Activated CD8-positive, alpha-beta memory T cell treated with anti-CD3 and anti-CD28 coated beads for 24 hours (primary cell): ENCODE data around the gene CD163.
A peak's percentile ranks its signal among the peaks of the same experiment; 100 is the strongest.
"Not testable (repeated sequence)": the region's sequence is repeated elsewhere in the genome, so short reads cannot be mapped to it uniquely, and the experiment has no call there.

Experiments used
- DNase-seq: peaks from one replicate; pipeline ENCODE4 v3.0.0-alpha.2; 2020

Gene CD163

DNA sequence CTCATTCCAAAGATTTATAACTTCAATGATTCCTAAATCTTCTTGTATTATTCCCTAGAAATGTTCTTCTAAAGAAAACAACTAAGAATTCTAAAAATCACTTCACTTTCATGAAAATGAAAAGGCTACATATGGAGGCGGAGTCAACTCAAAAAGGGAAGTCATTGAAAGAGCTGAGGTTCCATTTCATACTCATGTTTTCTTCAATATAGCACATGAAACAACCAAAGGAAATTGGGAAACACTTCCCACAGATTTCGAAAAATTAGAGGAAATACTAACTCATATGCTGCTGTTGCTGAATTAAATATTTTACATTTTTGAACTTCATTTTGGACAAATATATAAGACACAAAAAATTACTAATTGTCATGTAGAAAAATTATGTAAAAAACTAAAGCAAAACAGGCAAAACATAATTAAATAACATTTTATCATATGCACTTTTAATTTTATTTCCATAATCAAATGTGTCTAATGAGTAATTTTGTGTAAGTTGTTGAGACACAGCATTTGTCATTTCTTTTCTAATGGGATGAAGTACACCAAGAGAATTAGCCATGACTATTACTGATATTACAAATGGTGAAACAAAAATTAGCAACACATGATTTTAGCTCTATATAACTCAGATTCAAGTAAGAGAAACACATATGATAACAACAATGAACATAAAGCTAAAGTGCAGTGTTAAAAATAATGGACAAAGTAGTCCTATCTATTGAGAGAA is at the start of gene CD163:
Gene CD163, minus strand, starts transcription at position 92 of the 730 bp plus-strand sequence. Its CDS starts 87 bp downstream, at position 5.
- no peak for DNase-seq

DNA sequence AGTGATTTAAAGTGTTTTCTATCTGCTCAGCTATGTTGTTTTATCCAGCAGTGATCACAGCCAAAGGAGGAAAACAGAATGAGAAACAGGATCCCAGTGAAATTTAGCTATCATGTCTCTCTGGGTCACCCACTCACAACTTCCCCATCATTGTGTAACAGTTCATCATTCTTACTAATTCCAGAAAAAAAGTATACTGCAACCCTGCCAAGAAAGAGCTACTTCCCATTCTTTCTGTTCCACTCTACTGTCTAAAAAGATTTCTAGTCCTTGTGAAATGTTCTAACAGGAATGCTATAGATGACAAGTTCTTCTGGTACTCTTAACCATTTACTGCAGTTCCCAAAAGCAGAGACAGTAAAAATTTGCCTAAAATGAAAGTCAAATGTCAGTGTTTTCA is 39.2 kb upstream of the CD163 start:
- no peak for DNase-seq

DNA sequence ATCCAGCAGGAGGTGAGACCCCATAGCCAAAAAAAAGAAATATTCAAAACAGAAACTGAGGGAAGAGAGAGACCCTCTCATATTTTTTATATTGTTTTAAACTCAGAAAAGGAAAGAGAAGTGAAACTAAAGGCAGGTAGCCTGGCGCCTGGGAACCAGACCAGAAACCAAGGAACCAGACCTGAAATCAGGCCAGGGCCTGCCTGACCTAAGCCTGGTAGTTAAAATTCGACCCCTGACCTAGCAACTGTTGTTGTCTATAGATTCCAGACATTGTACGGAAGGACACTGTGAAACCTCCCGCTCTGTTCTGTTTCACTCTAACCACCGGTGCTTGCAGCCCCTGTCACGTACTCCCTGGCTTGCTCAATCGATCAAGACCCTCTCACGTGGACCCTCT is 38.5 kb upstream of the CD163 start:
- DNase-seq: no peak

DNA sequence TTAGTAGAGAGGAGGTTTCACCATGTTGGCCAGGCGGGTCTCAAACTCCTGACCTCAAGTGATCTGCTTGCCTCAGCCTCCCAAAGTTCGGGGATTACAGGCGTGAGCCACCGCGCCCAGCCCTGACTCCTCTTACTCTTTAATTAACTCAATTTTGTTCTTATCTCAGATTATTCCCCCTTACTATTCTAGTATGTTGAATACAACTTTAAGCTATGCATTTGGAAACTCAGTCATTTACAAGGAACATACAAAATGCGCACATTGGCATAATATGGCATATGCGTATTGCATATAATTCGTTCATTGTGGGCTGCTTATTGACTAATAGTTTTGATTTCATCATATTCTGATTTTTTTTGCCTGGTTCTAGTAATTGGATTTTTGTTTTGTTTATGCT is 10.8 kb upstream of the CD163 start:
- DNase-seq: no peak

DNA sequence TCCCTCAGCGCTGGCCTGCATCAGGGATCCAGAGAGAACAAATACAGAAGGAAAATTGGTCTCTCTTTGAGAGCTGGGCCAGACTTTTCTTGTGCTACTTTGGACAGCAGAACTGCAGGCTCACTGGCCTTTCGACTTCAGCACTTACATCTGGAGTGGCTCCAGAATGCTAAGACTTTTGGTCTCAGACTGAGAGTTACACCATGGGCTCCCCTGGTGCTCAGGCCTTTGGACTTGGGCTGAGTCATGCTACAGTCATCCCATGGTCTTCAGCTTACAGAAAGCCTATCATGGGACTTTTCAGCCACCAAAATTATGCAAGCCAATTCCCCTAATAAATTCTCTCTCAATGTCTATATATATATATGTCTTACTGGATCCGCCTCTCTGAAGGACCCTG is 9.0 kb upstream of the CD163 start:
- DNase-seq: no peak

DNA sequence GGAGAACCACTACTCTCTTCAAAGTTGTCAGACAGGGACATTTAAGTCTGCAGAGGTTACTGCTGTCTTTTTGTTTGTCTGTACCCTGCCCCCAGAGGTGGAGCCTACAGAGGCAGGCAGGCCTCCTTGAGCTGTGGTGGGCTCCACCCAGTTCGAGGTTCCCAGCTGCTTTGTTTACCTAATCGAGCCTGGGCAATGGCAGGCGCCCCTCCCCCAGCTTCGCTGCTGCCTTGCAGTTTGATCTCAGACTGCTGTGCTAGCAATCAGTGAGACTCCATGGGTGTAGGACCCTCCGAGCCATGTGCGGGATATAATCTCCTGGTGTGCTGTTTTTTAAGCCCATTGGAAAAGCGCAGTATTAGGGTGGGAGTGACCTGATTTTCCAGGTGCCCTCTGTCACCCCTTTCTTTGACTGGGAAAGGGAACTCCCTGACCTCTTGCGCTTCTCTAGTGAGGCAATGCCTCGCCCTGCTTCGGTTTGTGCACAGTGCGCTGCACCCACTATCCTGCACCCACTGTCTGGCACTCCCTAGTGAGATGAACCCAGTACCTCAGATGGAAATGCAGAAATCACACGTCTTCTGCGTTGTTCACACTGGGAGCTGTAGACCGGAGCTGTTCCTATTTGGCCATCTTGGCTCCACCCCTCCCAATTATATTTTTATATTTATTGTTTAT is 6.4 kb upstream of the CD163 start:
- DNase-seq: not testable (repeated sequence)

DNA sequence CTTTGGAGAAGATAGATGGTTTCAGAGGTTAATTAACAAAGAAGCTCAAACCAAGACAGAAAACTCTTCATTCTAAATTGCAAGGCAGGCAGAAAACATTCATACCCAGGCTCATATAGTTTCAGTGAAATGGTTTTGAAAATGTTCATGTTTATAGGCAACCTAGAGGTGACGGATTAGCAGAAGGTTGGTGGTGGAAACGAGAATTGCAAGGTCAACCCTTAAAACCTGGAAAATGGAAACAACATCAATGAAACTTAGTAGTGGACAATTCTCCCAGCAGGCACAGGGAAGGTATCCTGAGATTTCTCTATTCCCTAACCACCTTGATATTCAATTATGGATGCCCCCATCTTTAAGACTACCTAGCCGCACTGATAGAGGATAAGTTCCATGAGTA is 965 bp downstream of the CD163 start:
- DNase-seq: no peak

DNA sequence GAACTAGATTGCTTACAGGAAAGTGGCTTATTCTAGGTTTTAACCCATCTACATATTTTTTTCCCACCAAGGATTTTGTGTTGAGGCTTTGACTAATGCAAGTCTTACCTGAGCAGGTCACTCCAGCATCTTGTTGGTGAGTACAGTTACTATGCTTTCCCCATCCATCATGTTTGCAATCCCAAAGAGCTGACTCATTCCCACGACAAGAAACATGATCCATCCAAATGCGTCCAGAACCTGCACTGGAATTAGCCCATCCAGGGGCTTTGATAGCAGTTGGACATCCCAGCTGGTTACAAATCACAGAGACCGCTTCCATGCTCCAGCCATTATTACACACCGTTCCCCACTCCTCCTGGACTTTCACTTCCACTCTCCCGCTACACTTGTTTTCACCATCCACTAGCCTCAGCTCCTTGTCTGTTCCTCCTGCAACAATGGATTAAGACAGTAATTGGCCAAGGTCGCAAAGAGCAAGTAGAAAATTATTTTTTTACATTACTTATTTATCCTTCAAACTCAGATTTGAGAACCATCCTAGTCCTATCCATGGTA is 2.5 kb downstream of the CD163 start:
- DNase-seq: no peak

DNA sequence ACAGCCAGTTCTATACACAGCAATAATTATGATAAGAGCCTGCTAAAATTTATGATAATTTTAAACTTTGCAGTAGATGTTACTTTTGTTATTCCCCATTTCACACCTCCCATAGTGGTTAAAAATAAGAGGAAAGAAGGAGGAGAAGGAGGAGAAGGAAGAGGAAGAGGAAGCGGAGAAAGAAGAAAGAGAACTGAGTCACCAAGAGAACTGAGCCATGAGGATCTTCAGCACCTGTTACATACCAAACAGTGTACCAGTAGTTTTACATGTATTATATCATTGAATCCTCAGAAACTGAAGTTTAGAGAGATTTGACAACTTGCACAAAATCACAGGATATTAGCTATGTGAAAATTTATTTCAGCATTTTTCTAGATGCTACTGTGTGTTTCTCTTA is 3.9 kb downstream of the CD163 start:
- DNase-seq: no peak

DNA sequence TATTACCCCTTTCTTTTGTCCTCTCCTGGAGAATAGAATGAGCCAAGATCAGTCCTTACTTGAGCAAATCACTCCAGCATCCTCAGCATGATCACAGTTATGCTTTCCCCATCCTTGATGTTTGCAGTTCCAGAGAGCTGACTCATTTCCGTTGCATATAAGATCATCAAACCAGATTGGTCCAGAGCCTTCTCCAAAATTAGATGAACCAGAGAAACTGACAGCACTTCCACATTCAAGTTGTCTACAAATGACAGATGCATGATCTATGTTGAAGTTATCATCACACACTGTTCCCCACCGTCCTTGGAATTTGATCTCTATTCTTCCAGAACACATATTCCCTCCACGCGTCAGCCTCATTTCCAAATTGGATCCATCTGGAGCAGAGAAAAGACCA is 4.8 kb downstream of the CD163 start:
- DNase-seq: no peak

DNA sequence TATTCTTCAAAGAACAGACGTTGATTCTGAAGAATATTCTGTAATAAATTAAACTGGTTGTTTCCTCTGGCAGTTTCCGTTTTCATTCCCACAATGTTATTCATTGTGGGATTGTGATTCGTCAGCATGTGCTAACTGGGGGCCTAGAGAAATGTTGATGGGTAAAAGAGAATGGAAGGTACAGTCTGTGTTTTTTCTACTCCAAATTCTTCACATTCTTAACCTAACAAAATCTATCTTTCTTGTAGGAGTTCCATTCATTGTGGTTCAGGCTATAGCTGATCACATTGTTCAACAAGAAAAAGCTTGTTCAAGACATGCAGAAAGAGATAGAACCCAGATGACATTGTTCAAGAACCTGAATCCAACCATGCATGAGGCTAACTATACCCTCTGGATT is 5.9 kb downstream of the CD163 start:
- DNase-seq: no peak

DNA sequence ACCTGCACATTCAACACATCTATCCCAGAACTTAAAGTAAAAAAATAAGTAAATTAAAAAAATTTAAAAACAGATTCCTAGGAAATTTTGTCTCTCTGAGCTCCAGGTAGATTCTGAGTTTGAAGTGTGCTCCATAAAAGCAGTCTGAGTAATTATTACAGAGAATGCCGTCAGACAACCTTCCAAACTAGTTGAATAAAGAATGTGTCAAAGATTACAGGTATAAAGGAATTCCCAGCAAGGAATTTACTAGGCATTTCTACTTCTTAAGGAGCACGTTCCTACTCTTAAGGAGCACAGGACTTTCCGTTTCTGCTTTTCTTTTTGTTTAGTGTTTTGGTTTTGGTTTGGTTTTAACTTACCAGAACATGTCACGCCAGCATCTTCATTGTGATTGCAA is 7.1 kb downstream of the CD163 start:
- no peak for DNase-seq

DNA sequence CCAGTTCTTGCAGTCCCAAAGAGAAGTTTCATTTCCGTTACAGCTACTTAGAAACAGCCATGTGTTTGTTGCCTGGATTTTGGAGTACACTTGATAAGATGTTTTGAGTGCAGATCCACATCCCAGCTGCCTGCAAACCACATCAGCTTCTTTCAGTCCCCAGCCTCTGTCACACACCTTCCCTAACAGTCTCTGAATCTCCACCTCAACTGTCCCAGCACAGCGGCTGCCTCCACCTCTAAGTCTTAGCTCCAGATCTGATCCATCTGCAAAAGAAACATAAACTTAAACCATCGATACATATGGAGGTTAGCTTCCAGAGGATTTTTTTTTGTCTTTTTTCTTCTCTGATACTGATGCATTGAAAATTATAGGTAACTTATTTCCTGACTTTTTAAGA is 8.4 kb downstream of the CD163 start:
- no peak for DNase-seq

DNA sequence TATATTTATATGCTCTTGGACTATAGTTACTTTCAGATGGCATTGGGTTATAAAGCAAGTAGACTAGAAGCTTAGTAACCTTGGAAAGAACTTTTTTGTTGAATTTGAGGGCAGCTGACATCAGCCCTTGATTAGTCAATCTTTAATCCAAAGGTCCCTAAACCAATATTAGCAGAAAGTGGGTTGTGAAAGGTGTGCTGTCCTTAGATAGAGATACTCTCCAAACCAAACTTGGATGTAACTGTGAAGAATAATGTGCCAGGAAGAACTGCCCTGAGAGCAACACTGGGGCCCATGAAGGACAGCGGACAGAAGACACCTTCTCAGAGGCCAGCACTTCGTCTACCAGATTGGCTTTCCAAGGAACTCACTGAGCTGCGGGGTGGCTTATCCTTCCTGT is 10.6 kb downstream of the CD163 start:
- no peak for DNase-seq

DNA sequence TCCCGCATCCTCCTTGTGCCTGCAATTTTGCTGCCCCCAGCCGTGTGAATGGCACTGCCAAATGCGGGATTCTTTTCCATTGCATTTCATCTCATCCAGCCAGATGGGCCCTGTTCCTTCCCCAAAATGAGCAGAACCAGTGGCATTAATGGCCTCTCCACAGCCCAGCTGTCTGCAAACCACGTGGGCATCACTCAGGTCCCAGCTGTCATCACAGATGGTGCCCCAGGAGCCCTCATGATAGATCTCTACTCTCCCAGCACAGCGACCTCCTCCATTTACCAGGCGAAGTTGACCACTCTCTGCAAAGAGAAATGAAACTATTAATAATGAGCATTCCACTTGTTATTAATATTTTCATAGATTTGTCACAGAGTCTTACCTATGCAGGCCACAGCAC is 17.1 kb downstream of the CD163 start:
- no peak for DNase-seq

DNA sequence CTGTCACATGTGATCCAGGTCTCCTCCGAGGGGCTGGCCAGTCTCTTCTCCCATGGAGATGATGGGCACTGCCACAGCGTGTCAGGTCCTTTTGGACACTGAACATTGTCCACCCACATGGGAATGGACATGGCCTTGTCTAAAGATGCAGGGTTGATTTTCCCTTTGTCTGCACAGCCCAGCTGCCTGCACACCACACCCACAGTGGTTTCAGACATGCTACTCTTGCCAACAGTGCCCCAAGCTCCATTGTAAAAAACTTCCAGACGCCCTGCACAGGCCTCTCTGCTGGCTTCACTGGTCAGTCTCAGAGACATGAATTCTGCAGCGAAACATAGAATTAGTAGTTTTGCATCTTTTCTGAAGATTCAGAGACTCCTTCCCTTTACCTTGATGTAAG is 18.5 kb downstream of the CD163 start:
- no peak for DNase-seq

DNA sequence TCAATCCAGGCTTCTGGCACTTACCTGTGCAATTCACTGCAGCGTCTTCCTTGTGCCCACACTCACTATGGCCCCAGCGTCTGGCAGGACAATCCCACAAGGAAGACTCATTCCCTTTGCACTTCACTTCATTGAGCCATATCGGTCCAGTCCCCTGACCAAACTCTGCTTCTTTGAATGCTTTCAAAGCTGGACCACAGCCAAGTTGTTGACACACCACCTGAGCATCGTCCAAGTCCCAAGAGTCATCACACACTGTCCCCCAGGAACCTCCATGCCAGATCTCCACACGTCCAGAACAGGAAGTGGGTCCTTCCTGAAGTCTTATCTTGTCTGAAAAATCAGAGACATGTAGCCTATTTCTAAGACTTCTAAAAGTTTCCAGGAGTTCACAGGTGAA is 20.2 kb downstream of the CD163 start:
- DNase-seq: no peak

DNA sequence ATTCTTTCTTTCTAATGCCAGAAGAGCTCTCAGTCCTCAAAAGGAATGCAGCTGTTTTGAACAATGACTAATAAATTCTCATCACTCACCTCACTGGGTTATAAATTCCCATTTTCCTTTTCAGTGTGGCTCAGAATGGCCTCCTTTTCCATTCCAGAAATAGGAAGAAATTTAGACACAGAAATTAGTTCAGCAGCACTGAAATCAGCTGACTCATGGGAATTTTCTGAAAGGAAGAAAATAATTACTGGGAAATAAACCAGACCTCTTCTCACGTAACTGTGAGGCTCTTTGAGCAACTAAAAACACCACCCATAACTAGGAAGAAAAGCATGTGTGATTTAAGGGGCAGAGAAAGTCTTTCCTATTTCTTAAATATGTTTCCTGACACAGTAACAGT is 23.8 kb downstream of the CD163 start:
- DNase-seq: no peak

DNA sequence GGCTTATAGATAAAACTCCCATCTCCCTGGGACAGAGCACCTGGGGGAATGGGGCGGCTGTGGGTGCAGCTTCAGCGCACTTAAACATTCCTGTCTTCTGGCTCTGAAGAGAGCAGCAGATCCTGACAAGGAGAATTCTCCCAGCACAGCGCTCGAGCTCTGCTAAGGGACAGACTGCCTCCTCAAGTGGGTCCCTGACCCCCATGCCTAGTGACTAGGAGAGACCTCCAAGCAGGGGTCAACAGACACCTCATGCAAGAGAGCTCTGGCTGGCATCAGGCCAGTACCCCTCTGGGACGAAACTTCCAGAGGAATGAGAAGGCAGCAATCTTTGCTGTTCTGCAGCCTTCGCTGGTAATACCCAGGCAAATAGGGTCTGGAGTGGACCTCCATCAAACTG is 31.5 kb downstream of the CD163 start:
- DNase-seq: no peak

DNA sequence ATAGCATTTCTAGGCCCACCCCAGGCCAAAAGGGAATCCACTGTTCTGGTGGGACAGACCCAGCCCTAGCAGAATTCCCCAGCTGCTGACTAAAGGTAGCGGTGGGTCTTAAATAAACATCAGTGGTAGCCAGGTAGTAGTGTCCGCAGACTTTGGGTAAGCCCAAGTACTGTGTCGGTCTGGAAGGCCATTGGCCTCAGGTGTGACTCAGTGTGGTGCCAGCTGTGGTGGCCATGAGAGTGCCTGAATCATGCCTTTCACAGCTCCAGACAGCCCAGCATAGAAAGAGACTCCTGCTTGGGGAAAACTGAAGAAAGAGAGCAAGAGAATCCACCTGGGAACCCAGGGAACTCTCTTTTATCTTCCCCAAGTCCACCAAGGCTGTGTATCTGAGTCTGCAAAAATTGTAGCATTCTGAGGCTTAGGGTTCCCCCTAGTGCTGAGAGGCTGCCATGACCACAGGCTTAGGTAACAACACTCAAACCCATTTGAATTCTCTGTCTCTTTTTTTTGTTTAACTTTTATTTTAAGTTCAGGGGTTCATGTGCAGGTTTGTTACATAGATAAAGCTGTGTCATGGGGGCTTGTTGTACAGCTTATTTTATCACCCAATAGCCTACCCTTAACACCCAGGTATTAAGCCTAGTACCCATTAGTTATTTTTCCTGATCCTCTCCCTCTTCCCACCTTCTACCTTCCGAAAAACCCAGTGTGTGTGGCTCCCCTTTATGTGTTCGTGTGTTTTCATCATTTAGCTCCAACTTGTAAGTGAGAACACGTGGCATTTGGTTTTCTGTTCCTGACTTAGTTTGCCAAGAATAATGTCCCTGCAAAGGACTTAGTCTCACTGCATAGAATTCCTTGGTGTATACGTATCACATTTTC is 43.0 kb downstream of the CD163 start:
- DNase-seq: peak; percentile 81

DNA sequence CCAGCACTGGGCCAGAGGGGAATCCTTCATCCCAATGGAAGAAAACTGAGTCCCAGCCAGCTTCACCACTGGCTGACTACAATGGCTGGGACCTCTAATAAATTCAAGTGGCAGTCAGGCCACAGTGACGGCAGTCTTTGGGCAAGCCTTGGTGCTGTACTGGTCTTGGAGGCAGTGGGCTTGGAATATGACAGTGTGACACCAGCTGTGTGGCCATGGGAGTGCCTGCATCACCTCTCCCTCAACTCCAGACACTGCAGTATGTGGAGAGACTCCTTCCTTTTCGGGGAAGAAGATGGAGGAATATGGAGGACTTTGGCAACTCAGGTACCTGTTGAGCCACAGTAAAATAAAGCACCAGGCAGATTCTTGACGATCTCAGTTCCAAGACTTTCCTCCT is 43.6 kb downstream of the CD163 start:
- no peak for DNase-seq

DNA sequence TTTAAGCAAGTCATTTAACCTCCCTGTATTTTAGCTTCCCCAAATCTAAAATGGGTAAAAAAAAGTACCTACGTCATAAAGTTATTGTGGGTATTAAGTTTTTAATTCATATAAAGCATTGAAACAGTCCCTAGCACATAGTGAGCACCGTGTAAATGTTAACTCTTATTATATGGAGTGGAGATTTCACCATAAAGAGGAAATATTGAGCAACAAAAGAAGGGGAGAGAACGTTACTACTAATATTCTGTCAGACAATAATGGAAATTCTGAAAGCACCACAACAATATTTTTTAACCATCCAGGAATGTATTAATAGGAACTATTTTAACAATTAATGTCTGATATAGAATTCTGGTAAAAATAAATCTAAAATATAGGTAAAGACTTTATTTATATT is 51.8 kb downstream of the CD163 start:
- no peak for DNase-seq

DNA sequence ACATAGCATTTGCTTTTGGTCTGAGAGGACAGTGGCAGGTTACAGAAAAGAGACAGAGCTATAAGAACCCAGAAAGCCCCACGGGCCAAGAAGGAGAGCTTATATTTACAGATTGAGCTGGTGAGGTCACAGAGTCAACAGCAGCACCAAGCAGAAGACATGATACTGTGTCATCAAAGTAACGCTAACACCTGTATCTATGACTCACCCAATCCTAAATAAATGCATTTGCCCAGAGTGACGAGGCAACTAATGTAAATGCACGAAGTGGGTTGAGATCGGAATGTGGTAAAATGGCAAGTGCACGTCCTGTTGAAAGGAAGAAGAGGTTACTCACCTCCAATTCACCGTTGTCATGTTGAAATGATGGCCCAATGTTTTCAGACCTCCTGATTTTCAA is 52.9 kb downstream of the CD163 start:
- no peak for DNase-seq

DNA sequence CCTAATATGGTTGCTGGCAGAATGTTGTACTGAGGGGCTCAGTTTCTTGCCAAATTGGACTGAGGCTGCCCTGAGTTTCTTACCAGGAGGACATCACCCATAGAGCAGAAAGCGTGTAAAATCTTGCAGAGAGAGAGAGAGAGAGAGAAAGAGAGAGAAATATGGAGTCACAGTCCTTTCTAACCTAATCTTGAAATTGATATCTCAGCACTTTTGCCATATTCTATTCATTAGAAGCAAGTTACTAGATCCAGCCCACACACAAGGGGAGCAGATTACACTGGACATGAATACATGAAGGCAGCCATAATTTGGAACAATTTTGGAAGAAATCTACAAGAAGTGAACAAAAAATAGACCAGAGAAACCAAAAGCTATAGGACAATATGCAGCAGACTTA is 55.5 kb downstream of the CD163 start:
- DNase-seq: no peak
